KMS-11 (cell line): Measurements from ENCODE around the gene IZUMO1R.
"Not testable (repeated sequence)": the region's sequence is repeated elsewhere in the genome, so short reads cannot be mapped to it uniquely, and the experiment has no call there.

Experiments
- H2AFZ ChIP-seq: fragments of 200-600 bp; sonication (generic); 2 replicates; pipeline ENCODE4 v1.6.1; 2016; ENCODE audit warnings: antibody characterized with exemption, mixed run types, low read depth
- H3K27ac ChIP-seq: fragments of 200-600 bp; sonication (generic); 2 replicates; pipeline ENCODE4 v1.6.1; 2016; ENCODE audit warnings: mild to moderate bottlenecking, mixed run types
- H3K27me3 ChIP-seq: fragments of 200-600 bp; sonication (generic); 2 replicates; pipeline ENCODE4 v1.6.1; 2017; ENCODE audit warnings: mild to moderate bottlenecking, low read depth, mixed run types, moderate library complexity; ENCODE audit not compliant: insufficient read depth
- H3K36me3 ChIP-seq: fragments of 200-600 bp; sonication (generic); 2 replicates; pipeline ENCODE4 v1.6.1; 2017; ENCODE audit warnings: mild to moderate bottlenecking, mixed run types; ENCODE audit not compliant: insufficient read depth
- H3K4me1 ChIP-seq: fragments of 200-600 bp; sonication (generic); 2 replicates; pipeline ENCODE4 v1.6.1; 2016; ENCODE audit warnings: mild to moderate bottlenecking, low read depth, mixed run types; ENCODE audit not compliant: poor library complexity, severe bottlenecking
- H3K4me2 ChIP-seq: fragments of 200-600 bp; sonication (generic); 2 replicates; pipeline ENCODE4 v1.7.0; 2016; ENCODE audit warnings: mild to moderate bottlenecking, mixed run types
- H3K4me3 ChIP-seq: fragments of 200-600 bp; sonication (generic); IDR thresholded peaks from 2 replicates; pipeline ENCODE4 v1.6.1; 2017; ENCODE audit warnings: low read depth, low read length, mixed read lengths; ENCODE audit not compliant: insufficient read depth
- H3K79me2 ChIP-seq: fragments of 200-600 bp; sonication (generic); 2 replicates; pipeline ENCODE4 v1.6.1; 2016; ENCODE audit warnings: low read depth, mixed run types; ENCODE audit not compliant: insufficient read depth
- H3K9ac ChIP-seq: fragments of 200-600 bp; sonication (generic); 2 replicates; pipeline ENCODE4 v1.6.1; 2016; ENCODE audit warnings: mild to moderate bottlenecking, mixed run types
- H4K20me1 ChIP-seq: fragments of 200-600 bp; sonication (generic); 2 replicates; pipeline ENCODE4 v1.6.1; 2016; ENCODE audit warnings: mild to moderate bottlenecking, mixed run types; ENCODE audit not compliant: insufficient read depth
- CTCF ChIP-seq: fragments of 200-600 bp; sonication (generic); conservative IDR thresholded peaks from 2 replicates; pipeline ENCODE4 v1.6.1; 2017; ENCODE audit warnings: low read depth, mild to moderate bottlenecking, antibody characterized with exemption, low read length, moderate library complexity, mixed read lengths

Gene IZUMO1R

DNA sequence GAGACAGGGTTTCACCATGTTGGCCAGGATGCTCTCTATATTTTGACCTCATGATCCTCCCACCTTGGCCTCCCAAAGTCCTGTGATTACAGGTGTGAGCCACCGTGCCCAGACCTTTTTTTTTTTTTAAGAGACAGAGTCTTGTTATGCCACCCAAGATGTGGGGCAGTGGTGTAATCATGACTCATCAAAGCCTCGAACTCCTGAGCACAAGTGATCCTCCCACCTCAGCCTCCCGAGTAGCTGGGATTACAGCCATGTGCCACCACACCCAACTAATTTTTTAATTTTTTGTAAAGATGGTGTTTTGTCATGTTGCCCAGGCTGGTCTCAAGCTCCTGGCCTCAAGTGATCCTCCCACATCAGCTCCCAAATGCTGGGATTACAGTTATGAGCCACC lies 37.9 kb downstream of the IZUMO1R start:
- Histone ChIP-seq H3K27ac (no peak overlapping the region), H3K9ac (no peak overlapping the region), H3K27me3 (no peaks in the 10 kb centered on the region), H3K4me3 (no peak overlapping the region), H3K4me1 (no peaks in the 10 kb centered on the region), H3K36me3 (no peaks in the 10 kb centered on the region), H3K79me2 (no peaks in the 10 kb centered on the region), H2AFZ (no peak overlapping the region), H4K20me1 (no peaks in the 10 kb centered on the region), H3K4me2 (no peak overlapping the region)
- TF ChIP-seq CTCF: no peak

DNA sequence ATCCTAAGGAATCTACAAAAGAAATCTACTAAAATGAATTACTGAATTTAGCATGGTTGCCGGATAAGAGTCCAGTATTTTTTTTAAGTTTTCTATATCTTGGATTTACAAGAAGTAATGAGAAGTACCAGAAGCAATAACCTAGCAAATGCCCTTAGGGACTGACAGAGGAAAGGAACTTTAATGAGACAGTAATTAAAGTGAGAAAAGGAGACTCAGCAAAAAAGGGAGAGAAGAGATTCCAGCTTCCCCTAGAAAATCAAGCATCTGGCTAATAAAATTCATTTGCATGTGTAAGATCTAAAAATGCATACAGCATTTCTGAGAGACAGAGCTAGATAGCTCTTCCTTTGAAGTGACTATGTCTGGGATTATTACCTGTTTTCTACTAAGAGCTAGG lies 39.1 kb downstream of the IZUMO1R start:
- no peak overlapping the region for H3K4me3 ChIP-seq
- H3K27me3 ChIP-seq: no peaks in the 10 kb centered on the region
- TF ChIP-seq CTCF: no peak
- no peak overlapping the region for H3K4me2 ChIP-seq
- no peak overlapping the region for H2AFZ ChIP-seq
- no peaks in the 10 kb centered on the region for H3K36me3 ChIP-seq
- no peak overlapping the region for H3K9ac ChIP-seq
- H4K20me1 ChIP-seq: no peaks in the 10 kb centered on the region
- H3K27ac ChIP-seq: no peak overlapping the region
- H3K79me2 ChIP-seq: no peaks in the 10 kb centered on the region
- no peaks in the 10 kb centered on the region for H3K4me1 ChIP-seq

DNA sequence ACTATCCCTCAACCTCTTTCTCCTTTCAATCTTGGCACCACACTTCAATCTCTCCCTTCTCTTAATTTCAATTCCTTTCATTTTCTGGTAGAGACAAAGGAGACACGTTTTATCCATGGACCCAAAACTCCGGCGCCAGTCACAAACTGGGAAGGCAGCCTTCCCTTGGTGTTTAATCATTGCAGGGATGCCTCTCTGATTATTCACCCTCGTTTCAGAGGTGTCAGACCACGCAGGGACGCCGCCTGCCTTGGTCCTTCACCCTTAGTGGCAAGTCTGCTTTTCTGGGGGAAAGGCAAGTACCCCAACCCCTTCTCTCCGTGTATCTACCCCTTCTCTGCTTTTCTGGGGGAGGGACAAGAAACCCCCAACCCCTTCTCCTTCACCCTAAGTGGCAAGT lies 41.9 kb downstream of the IZUMO1R start:
- H2AFZ ChIP-seq: not testable (repeated sequence)

DNA sequence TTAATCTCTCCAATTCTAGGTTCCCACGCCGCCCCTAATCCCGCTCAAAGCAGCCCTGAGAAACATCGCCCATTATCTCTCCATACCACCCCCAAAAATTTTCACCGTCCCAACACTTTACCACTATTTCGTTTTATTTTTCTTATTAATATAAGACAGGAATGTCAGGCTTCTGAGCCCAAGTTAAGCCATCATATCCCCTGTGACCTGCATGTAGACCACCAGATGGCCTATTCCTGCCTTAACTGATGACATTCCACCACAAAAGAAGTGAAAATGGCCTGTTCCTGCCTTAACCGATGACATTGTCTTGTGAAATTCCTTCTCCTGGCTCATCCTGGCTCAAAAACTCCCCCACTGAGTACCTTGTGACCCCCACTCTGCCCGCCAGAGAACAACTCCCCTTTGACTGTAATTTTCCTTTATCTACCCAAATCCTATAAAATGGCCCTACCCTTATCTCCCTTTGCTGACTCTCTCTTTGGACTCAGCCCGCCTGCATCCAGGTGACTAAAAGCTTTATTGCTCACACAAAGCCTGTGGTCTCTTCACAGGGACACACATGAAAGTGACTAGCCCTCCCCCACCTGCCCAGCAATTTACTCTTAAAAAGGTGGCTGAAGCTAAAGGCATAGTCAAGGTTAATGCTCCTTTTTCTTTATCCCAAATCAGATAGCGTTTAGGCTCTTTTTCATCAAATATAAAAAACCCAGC lies 46.6 kb downstream of the IZUMO1R start:
- not testable (repeated sequence) for H3K4me1 ChIP-seq, H3K36me3 ChIP-seq, H3K9ac ChIP-seq, H3K4me3 ChIP-seq, H3K27ac ChIP-seq, H3K4me2 ChIP-seq, H2AFZ ChIP-seq, H3K27me3 ChIP-seq, H4K20me1 ChIP-seq, H3K79me2 ChIP-seq

More for the DNA sequence above, 41.9 kb downstream of the IZUMO1R start:
- not testable (repeated sequence) for H3K36me3 ChIP-seq, H4K20me1 ChIP-seq, H3K27me3 ChIP-seq, H3K4me2 ChIP-seq, H3K4me3 ChIP-seq, H3K79me2 ChIP-seq, H3K4me1 ChIP-seq, H3K27ac ChIP-seq, H3K9ac ChIP-seq
